Measurements from ENCODE around the gene CNKSR2. TPM values are rescaled to one million over a fixed set of nuclear protein-coding genes. Genes with fewer than 3 reads are reported as not detected.

CNKSR2 gene
- total RNA-seq, 2 donors from 2014 or later: 0.24 to 0.32 TPM

- Histone ChIP-seq H3K9me3 (no peaks in the 10 kb centered on the region), H3K36me3 (no peaks in the 10 kb centered on the region), H3K4me3 (no peak overlapping the region), H3K9ac (ENCODE audit: low read depth in 2 of 2, low read length in 2 of 2) (no peak overlapping the region), H3K27ac (no peak overlapping the region), H3K4me1 (no peaks in the 10 kb centered on the region), H3K27me3 (no peaks in the 10 kb centered on the region)
- TF ChIP-seq CTCF (IDR thresholded peaks at IDR 0.05): no peak
- no peak for DNase-seq
- intact Hi-C loops (cut with DNase I): no loop called here
Observed at GRCh38 chrX:21382715-21383114, 8.5 kb downstream of the CNKSR2 start.

GRCh38 chrX:21383546-21383945 lies 9.3 kb downstream of the CNKSR2 start:
- H3K9ac ChIP-seq (ENCODE audit: low read depth in 2 of 2, low read length in 2 of 2): no peak overlapping the region
- H3K9me3 ChIP-seq: no peaks in the 10 kb centered on the region
- DNase-seq: no peak
- no peaks in the 10 kb centered on the region for H3K36me3 ChIP-seq
- intact Hi-C loops (cut with DNase I): no loop called here
- no peaks in the 10 kb centered on the region for H3K4me1 ChIP-seq
- TF ChIP-seq CTCF (IDR thresholded peaks at IDR 0.05): no peak
- no peak overlapping the region for H3K4me3 ChIP-seq
- H3K27me3 ChIP-seq: no peaks in the 10 kb centered on the region
- H3K27ac ChIP-seq: no peak overlapping the region

- Histone ChIP-seq H3K4me3 (no peak overlapping the region), H3K9me3 (no peaks in the 10 kb centered on the region), H3K27ac (no peak overlapping the region), H3K4me1 (no peaks in the 10 kb centered on the region), H3K9ac (ENCODE audit: low read depth in 2 of 2, low read length in 2 of 2) (no peak overlapping the region), H3K36me3 (no peaks in the 10 kb centered on the region), H3K27me3 (no peaks in the 10 kb centered on the region)
- no peak for DNase-seq
- TF ChIP-seq CTCF (IDR thresholded peaks at IDR 0.05): no peak
- intact Hi-C loops (cut with DNase I): no loop called here
Observed at GRCh38 chrX:21384178-21384577, 10.0 kb downstream of the CNKSR2 start.

DNA sequence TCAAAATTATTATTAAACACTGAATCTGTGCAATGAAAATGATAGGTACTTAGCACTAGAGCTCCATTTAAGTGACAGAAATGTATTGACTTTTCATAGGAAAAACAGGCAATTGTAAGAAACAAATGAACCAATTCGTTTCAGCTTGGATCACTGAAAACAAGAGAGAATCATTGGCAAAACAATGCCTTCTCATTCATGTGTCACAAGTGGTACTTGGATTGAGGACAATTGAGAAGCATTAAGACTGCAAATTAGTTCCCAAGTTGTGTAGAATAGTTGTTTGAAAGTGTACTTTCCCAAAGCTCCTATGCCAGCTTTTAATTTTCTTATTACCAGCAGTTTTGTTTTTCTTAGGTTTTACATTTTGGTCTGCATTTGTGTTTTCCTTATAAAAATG lies 20.6 kb downstream of the CNKSR2 start:
- intact Hi-C loops (cut with DNase I): no loop called here
- H3K9me3 ChIP-seq: no peaks in the 10 kb centered on the region
- no peak for TF ChIP-seq CTCF (IDR thresholded peaks at IDR 0.05)
- H3K4me1 ChIP-seq: no peaks in the 10 kb centered on the region
- no peak overlapping the region for H3K27ac ChIP-seq
- DNase-seq: no peak
- H3K36me3 ChIP-seq: no peaks in the 10 kb centered on the region
- no peaks in the 10 kb centered on the region for H3K27me3 ChIP-seq
- no peak overlapping the region for H3K4me3 ChIP-seq
- no peak overlapping the region for H3K9ac ChIP-seq (ENCODE audit: low read depth in 2 of 2, low read length in 2 of 2)

DNA sequence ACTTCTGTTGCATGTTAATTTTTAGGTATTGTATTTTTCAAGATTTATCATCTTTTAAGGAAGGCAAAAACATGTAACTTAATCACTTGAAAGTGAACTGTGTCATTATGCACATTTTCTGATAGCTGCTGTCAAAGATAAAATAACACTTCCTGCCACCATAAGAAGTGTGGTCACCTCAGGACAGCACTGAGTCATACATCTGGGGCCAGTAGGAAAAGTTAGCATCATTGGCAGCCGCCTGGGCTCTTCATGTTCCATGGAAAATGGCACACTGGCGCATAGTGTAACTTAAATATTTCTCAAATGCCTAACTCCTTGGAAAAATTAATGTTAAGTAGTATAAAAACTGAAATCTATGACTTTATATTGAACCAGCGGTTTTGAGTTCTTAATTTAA lies 24.2 kb downstream of the CNKSR2 start:
- DNase-seq: no peak

More for the DNA sequence above, 24.2 kb downstream of the CNKSR2 start:
- H3K9me3 ChIP-seq: no peaks in the 10 kb centered on the region
- no peaks in the 10 kb centered on the region for H3K4me1 ChIP-seq
- no peak overlapping the region for H3K4me3 ChIP-seq
- H3K27ac ChIP-seq: no peak overlapping the region
- TF ChIP-seq CTCF (IDR thresholded peaks at IDR 0.05): no peak
- H3K27me3 ChIP-seq: no peaks in the 10 kb centered on the region
- intact Hi-C loops (cut with DNase I): no loop called here
- no peaks in the 10 kb centered on the region for H3K36me3 ChIP-seq
- no peak overlapping the region for H3K9ac ChIP-seq (ENCODE audit: low read depth in 2 of 2, low read length in 2 of 2)
